T-helper 2 cell treated with Interferon-gamma antibody and Interleukin-4, amounts not matched to agents 100 ng/mL and 5 ng/mL, for 36 hours (primary cell): ENCODE data around the gene ABHD2. TPM values are rescaled to one million over a fixed set of nuclear protein-coding genes. Genes with fewer than 3 reads are reported as not detected.

Experiments used
- intact Hi-C: fragments of 100-400 bp; cut with micrococcal nuclease; formaldehyde crosslinking; loops from one replicate; pipeline ENCODE4 v1.15.1; 2023
- total RNA-seq: library from RNA; stranded (reverse); gene quantifications from 2 replicates; pipeline ENCODE4 v1.2.3, GENCODE V29; 2022

ABHD2 gene
- total RNA-seq, 1 donor from 2014 or later = 67.8 TPM

DNA sequence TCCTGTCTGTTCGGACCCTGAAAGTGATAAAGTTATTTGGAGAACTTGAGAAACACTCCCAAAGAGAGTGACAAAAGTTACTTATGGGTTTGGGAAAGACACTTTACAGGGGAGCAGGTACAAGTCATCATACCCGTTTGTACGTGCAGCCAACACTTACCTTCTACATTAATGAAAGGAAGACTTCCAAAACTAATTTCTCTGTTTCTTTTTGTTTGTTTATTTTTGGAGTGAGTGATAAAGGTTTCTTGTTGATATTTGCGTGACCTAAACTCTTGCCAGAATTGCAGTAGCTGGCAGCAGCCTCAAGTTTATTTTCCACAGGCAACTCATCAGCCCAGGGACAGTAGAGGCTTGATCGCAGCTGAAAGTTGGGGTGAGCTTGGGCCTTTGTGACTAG lies 8.4 kb downstream of the ABHD2 start:
- intact Hi-C loops = no loop called here

DNA sequence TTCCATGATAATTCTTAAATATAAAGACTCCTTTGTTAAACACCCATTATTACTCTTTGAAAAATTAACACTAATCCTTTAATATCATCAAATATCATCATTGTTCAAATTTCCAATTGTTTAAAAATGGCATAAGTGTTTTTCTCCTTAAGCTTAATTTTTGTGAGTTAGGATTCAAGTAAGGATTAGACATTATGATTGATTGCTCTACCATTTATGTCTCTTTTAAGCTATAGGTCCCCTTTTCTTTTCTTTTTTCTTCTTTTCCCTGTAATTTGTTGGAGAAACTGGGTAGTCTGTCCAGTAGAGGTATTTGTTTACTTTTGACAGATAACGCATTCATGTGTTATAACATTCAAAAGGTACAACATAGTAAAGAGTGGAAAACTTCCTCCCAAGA lies 9.1 kb downstream of the ABHD2 start:
- intact Hi-C loops = no loop called here

DNA sequence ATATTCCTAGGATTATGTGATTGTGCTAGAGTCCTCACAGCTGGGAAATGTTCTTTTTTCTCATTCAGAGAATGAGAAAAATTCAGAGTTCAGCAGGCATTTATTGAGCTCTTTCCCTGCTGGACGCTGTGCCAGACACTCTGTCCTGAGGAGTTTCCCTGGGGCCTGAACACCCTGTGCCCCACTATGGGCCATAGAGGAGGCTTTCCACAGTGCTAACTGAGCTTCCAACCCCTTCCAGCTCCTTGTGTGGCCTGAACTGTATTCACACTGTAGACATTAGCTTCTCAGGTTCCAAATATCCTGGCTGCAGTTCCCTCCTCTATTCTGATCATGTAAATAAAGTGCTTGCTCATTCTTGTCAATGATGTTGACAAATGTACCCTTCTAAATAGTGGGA lies 10.0 kb downstream of the ABHD2 start:
- intact Hi-C loops = no loop called here

DNA sequence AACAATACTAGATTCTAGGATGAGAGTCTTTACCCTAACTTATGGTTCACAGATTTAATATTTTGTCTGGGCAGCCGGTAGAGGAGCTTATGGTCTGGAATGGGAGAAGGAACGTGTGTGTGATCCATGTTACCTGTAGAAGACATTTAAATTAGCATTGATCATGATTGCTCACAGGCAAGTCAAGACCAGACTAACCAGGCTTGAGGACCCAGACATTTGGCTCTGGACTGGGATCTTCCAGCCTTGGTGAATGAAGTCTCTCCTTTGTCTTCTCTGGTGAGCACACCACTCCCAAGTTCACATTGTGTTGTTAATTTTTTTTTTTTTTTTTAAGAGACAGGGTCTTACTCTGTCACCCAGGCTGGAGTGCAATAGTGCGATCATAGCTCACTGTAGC lies 11.7 kb downstream of the ABHD2 start:
- intact Hi-C loops = no loop called here

DNA sequence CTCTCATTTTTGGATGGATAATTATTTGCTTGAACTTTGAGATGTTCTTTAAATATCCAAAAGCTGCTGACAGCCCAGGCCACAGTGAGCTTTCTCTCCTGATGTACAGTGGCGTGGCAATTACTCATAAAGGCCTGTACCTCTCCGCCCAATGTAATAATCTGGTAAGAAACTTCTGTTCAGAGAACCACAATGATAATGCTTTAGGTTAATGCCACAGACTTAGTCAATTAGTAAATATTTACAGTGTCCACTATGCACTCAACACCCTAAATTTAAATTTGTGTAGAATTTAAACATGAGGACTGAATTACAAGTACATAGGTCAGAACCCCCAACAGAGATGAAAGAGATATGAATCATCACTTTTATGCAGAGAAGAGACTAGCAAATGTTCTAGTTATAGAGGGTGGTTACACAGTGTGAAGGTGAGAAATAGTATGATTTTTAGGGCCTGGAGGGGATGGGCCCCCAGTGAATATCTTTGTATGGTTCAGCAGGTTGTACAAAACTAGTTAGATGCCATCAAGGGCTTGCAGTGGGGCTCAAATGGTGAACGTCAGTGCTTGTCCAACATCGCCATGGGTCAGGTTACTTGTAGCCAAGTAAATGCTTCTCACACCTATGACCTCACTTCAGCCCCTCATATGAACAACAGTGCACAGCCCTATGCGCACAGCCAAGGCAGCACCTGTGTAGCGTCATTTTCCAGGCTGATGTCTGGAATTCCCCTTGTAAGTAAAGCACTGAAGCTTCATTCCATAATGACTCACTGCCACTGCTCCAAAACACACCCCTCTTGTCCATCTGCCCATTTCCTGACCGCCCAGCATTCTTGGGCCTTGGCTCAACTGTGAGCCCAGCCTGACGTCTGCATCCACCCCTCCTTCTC lies 13.3 kb downstream of the ABHD2 start:
- intact Hi-C loops = no loop called here

DNA sequence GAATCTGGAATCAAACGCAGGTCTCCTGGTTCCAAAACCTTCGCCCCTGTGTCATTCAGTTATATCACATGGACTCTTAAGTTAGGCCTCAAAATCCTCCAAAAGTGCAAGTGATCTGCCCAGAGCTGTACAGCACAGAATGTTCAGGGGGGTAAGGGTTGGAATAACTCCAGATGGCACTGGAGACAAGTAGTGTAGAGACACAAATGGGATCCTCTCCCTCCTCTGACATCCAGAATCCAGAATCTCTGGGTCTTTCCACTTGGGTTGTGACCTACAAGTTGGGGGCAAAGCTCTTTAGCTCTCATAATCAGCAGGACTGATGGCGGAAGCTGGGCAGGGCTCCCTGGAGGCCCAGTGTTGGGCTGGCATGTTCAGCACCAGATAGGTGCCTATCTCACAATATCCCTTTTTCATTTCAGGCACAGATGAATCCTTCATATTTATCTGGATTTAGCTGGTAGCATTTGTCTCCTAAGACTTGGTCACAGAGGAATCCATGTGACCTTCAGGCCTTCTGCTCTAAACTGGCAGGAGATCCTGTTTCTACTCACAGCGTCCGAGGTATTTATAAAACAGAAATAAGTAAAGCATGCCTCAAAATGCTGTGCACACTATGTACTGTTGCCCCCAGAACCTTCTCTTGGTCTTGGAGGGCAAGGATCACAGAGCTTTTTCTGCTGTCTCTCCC lies 15.4 kb downstream of the ABHD2 start:
- intact Hi-C loops = no loop called here

DNA sequence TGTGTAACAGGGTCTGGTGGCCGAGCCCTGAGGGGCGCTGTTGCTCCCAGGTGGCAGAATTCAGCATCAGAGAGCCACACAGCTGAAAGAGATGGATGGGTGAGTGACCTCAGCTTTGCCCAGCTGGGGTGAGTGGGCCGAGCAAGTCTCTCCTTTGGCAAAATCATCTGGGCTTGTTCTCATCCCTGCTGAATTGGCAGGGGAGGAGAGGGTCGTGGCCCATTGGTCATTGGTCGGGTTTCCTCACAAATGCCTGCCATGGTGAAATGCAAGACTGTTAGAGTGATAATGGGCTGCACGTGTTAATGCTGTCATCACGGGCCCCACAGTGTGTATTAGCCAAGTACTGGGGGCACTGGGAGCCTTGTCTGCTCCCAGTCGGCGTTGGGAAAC lies 15.9 kb downstream of the ABHD2 start:
- intact Hi-C loops = no loop called here

DNA sequence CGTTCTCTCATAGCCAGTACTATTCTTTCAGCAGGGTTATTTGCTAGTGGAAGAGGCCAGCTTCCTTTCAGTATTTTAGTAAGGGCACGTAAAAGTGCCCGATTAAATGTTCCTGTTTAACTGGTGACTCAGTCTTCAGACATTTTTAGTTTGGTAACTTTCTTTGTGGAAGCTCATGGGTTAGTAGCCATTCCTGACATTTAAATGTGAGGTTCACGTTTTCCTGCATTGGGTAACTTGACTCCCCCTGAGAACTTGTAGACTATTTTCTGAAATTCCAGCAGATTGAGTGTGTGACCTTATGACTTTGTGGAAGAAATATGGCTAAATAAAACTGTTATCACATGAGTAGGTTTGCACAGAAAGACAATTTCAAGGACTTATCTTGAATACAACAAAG lies 16.9 kb downstream of the ABHD2 start:
- intact Hi-C loops = no loop called here

DNA sequence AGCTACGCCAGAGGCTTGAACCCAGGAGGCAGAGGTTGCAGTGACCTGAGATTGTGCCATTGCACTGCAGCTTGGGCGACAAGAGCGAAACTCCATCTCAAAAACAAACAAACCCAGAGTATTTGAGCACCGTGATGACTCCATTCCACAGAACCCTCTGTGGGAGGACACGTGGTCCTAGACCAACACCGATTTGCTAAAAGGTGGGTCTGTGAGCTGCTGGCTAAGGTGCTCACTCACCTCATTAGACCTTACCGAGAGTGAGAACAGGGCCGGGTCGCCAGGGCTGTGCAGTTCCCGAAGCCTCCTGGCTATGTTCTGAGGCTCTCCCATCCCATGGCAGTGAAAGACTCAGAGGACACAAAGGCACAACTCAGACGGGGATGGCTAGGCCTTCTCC lies 17.9 kb downstream of the ABHD2 start:
- intact Hi-C loops = no loop called here

DNA sequence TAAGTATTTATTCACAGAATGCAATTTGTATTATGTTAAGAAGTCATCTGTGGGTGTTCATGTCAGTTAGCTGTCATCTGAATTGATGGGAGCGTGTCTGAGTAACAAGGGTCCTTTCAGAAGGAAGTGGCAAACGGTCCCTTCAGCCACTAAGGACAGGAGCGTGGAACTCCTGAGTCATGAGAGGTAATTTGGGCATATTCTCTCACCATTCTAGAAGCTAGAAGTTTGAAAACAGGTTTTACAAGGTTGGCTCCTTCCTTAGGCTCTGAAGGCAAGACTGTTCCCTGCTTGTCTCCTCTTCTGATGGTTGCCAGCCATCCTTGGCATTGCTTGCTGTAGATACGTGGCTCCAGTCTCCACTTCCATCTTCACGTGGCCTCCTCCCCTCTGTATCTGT lies 19.7 kb downstream of the ABHD2 start:
- intact Hi-C loops = no loop called here

DNA sequence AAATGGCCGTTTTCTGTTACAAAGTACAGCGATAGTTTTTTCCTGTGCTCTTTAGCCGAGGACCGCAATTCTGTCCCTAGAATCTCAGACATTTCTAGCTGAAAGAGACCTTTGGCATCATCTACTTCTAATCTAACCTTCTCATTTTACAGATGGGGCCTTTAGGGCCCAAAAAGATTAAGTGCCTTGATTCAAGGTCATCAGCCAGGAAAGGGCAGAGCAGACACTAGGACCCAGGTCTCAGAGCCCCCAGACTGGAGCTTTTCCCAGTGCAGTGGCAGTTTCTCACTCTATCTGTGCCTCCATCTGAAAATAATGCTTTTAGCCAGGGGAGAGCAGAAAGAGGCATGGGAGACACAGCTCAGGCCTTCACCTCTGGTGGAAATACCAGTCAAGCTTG lies 20.6 kb downstream of the ABHD2 start:
- intact Hi-C loops = no loop called here

DNA sequence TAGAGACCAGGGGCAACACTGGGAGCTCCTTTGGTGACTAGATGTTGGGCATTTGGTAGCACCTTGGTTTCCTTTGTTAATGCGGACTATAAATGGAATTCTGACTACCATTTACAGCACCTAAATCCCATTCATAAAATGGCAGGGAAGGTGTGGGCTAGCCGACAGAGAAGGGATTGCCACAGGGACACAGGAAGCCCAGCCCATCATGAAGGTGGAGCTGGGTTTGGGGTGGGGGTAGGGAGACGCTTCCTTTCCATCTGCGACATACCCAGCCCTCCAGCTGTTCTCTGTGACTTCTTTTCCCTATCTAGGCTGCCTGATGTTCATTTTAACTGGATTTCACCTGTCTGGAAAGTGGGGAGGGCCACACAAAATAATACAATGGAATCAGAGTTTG lies 21.0 kb downstream of the ABHD2 start:
- intact Hi-C loops = no loop called here

DNA sequence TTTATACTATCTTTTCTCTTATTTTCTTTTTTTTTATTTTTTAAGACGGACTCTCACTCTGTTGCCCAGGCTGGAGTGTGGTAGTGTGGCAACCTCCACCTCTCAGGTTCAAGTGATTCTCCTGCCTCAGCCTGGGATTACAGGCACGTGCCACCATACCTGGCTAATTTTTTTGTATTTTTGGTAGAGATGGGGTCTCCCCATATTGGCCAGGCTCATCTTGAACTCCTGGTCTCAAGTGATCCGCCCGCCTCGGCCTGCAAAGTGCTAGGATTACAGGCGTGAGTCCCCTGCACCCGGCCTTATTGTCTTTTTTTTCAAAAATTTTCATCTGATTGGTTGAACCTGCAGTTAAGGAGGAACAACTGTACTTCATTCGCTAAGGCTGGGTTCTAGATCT lies 21.8 kb downstream of the ABHD2 start:
- intact Hi-C loops = no loop called here

DNA sequence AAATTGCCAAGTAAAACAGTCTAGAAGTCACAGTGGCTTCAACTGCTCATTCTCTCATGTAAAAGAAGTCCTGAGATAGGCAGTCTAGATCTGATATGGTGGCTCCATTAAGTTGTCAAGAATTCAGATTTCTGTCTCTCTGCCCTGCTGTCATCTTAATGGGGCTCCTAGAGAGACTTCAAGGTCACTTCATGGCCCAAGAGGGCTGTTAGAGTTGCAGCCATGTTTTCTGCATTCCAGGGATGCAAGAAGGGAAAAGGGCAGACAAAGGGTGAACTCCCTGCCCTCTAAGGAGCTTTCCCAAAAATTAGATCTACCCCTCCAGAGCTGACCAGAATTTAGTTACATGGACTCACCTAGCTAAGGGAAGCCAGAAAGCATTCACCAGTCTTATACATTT lies 23.1 kb downstream of the ABHD2 start:
- intact Hi-C loops = no loop called here

DNA sequence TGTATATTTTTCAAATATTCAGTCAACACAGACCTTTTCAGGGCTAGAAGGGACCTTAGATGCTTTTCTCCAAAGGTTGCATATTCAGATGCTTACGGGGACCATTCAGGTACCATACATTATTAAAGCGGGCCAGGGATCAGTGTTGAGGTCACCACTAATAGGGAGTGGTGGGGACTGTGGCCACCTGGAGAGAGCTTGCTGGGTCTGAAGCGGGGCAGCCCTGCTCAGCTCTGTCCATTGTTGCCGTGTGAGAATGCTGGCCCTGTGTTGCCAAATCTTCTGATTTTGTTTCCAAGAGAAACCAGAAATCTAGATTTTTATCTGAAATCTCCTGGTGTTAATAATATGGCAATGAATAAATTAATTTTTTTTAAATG lies 23.7 kb downstream of the ABHD2 start:
- intact Hi-C loops = no loop called here

DNA sequence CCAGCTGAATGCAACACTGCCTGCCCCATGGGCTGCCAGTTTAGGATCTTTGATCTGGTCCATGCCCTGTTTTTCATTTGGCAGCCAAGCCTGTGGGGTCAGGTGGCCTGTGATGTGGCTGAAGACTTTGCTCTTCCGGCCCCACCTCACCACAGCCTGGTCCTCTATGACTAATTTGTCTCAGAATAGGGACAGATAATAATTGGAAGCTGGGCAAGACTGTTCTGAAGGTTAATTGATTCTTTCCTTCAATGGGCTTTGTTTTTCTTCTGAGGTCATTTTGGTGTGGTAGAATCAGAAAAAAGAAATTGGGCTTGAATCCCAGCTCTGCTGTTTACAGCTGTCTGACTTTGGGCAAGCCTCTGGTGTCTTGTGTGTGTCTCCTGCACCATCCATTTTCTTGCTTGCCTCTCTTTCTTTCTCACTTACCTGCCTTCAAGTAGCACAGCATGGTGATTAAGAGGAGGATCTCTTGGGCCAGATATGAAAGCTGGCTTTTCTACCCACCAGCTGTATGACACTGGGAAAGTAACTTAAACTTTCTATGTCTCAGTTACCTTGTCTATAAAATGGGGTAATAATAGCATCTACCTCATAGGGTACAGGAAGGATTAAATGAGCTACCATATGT lies 24.2 kb downstream of the ABHD2 start:
- intact Hi-C loops = no loop called here

DNA sequence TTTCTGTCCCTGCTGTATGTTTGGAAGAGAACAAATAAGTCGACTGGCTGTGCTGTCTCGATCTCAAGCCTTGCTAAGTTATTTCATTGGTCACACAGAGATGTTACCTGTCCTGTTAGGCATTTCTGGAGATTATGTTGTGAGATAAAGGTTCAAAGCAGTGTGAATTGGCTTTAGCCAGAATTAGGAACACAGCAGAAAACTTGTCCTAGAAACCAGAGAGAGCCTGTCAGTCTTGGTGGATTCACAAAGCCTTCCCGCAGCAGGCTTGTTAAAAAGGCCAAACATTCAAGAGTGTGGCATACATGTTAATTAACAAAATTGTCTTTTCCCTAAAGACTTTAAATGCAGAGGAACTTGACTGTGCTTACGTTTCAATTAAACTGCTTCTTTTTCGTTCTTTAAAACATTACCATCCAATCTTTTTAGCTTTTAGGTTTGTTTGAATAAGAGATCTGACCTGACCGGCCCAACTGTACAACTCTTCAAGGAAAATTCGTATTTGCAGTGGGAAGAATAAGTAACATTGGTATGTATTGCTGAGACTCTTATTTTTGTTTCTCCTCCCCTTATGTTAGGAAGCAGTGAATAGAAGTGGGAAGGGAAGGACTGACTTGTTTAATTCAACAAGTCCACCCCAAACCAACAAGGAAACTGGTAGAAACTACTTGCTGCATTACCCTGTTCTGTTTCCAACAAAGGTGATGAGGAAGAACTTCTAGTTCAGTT lies 25.2 kb downstream of the ABHD2 start:
- intact Hi-C loops = no loop called here

DNA sequence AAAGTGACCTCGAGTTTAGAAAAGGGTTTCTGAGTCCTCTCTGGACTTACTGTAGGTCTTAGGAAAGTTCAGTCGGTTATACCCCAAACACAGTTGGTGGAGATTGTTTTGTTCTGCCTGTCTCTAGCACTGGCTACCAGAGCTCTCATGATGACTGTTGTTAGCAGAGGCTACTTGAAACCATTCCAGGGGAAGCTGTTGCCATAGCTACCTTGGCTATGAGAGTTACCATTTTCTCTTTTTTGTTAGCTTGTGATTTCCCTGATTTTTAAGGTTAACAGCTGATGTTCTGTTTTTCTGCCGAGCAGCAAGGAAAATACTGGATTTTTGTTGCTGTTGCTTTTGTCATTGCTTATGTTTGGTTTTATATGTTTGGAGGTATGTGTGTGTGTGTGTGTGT lies 26.7 kb downstream of the ABHD2 start:
- intact Hi-C loops = no loop called here

DNA sequence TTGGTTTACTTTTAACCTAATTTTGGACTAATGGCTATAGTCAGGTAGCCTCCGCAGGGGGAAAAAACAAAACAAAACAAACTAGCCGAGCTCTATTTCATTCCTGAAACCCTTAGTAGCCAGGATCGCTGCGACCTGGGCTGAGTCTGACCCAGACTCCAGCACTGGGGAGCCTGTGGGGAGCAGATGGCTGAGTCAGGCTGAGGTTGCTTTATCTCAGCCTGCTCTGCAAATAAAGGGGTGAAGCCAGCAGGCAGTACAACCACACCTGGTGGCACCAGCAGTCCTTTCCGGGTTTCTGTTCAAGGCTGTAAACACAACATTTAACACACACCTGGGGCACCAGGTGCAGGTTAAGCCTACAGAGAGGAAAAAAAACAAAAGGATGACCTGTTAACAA lies 27.3 kb downstream of the ABHD2 start:
- intact Hi-C loops = no loop called here

DNA sequence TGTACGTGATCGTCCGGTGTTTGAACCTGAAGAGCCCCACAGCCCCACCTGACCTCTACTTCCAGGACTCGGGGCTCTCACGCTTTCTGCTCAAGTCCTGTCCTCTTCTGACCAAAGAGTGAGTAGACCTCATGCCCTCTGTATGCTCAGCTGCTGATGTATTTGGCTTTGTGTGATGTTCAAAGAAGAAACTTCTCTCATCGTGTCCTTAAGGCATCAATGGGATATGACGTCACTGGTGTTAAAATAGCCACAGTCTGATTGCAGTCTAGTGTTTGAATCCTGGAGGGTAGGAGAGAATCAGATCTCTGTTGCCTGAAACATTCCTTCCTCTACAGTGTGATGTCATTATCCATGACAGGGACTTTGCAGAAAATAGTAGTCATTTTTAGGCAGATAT lies 28.1 kb downstream of the ABHD2 start:
- intact Hi-C loops = no loop called here

DNA sequence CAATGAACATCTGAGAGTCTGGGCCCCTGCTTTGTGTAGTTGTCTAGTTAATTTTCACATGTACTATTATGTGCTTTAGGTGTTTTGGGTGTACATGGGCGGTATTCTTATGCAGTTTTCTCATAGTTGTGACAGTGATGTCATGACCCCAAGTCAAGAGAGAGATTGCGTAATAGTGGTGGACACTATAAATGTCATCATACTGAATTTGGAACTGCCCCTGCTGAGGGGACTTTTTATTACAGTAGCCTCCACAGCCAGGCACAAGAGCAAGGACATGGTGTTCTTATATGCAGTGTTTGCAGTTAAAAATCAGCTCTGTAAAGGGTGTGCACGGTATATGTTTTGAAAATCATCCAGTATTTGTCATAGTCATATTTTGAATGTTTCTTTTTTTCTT lies 29.5 kb downstream of the ABHD2 start:
- intact Hi-C loops = no loop called here

DNA sequence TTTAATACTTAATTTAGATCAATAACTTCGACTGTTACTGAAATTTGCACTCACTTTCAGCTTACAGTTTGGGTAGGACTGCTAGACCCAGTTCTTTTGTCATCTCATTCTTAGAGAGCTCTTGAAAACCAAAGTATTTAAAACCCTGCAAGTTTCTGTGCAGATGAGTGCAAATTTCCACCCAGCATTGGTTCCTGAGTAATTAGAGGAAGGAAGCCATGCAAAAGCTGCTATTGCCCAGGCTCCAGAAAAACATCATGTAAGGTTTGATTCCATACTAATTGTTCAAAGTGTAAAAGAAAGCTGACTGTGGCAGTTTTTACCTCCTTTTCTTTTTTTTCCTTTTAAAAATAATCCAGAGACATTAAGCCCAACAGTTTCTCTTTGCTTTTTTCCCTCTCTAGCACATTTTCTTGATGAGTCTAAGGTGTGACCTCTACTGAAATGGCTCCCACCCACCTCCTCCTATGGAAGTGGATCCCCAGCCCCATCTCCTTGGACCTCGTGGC lies 30.3 kb downstream of the ABHD2 start:
- intact Hi-C loops = no loop called here
